Caco-2 (cell line): Measurements from ENCODE around the gene INSYN2B. TPM values are rescaled to one million over a fixed set of nuclear protein-coding genes. Genes with fewer than 3 reads are reported as not detected.

Experiments used
- BruUV-seq: library from RNA; stranded (reverse); fragments of 400-500 nt; replicated peaks from 2 replicates; lab custom pipeline; 2021; lab: Mats Ljungman, UMichigan
- CTCF ChIA-PET: fragments of 300-600 bp; sonication (Branson Sonifier 250); formaldehyde crosslinking; loops from one replicate; lab custom pipeline; 2022; ENCODE audit warnings: antibody characterized with exemption; lab: Charles Lee
- POLR2A ChIA-PET: fragments of 300-600 bp; sonication (Branson Sonifier 250); formaldehyde crosslinking; loops from one replicate; lab custom pipeline; 2022; ENCODE audit warnings: antibody characterized with exemption; lab: Charles Lee
- DNase-seq, 2 experiments: peaks; one replicate each; pipeline versions ENCODE4 v3.0.0 to v3.0.0-alpha.2; 2020 to 2022
- H3K27me3 ChIP-seq: replicated peaks from 2 replicates; pipeline ENCODE4 v1.6.0; 2011; ENCODE audit warnings: low read length; ENCODE audit not compliant: control insufficient read depth, insufficient read depth
- H3K36me3 ChIP-seq: 2 replicates; pipeline ENCODE4 v1.5.1; 2011; ENCODE audit warnings: low read length; ENCODE audit not compliant: control insufficient read depth, insufficient read depth
- H3K4me1 ChIP-seq: fragments of 250-450 bp; sonication (Bioruptor Pico); 2 replicates; pipeline ENCODE4 v1.5.1; 2020; ENCODE audit warnings: mild to moderate bottlenecking
- H3K4me3 ChIP-seq: 2 replicates; pipeline ENCODE4 v1.5.1; 2011; ENCODE audit warnings: low read depth, mild to moderate bottlenecking, control low read depth, low read length
- H3K9me3 ChIP-seq: fragments of 250-450 bp; sonication (Bioruptor Pico); 2 replicates; pipeline ENCODE4 v1.5.1; 2020; ENCODE audit warnings: mild to moderate bottlenecking, moderate library complexity
- H3K27ac Mint-ChIP-seq: one replicate; pipeline ENCODE4 v1.8.0; 2022; ENCODE audit warnings: mixed read lengths; ENCODE audit not compliant: unreplicated experiment
- H3K27me3 Mint-ChIP-seq: one replicate; pipeline ENCODE4 v1.8.0; 2022; ENCODE audit warnings: mixed read lengths; ENCODE audit not compliant: insufficient read depth, unreplicated experiment
- H3K36me3 Mint-ChIP-seq: one replicate; pipeline ENCODE4 v1.8.0; 2022; ENCODE audit warnings: mild to moderate bottlenecking, mixed read lengths; ENCODE audit not compliant: insufficient read depth, unreplicated experiment
- H3K4me1 Mint-ChIP-seq: one replicate; pipeline ENCODE4 v1.8.0; 2022; ENCODE audit warnings: low read depth, mixed read lengths; ENCODE audit not compliant: unreplicated experiment
- H3K4me3 Mint-ChIP-seq: one replicate; pipeline ENCODE4 v1.8.0; 2022; ENCODE audit warnings: mild to moderate bottlenecking, moderate library complexity, mixed read lengths; ENCODE audit not compliant: unreplicated experiment
- H3K9me3 Mint-ChIP-seq: one replicate; pipeline ENCODE4 v1.8.0; 2022; ENCODE audit warnings: mixed read lengths; ENCODE audit not compliant: unreplicated experiment
- intact Hi-C: fragments of 100-400 bp; cut with micrococcal nuclease; formaldehyde crosslinking; loops from one replicate; pipeline ENCODE4 v1.10.0; 2022; ENCODE audit not compliant: unreplicated experiment
- total RNA-seq: library from RNA; stranded (reverse); gene quantifications from 2 replicates; pipeline ENCODE4 v1.2.3, GENCODE V29; 2022
- TF ChIP-seq, protein P1 (sequence below), 2 experiments: fragments of 200-600 bp in 1 of 2; IDR thresholded peaks; 1 replicate in 1 of 2; 2 replicates in 1 of 2; pipeline versions ENCODE4 v1.5.1 to v1.8.0; 2011 to 2022; ENCODE audit warnings: antibody characterized with exemption in 1 of 2, control low read depth in 1 of 2, inconsistent platforms in 1 of 2, low read depth in 1 of 2, low read length in 1 of 2, mild to moderate bottlenecking in 1 of 2, moderate library complexity in 1 of 2; ENCODE audit not compliant: insufficient read depth in 1 of 2, severe bottlenecking in 1 of 2, unreplicated experiment in 1 of 2

INSYN2B gene
- total RNA-seq, 1 experiment from 2014 or later, result not detected

DNA sequence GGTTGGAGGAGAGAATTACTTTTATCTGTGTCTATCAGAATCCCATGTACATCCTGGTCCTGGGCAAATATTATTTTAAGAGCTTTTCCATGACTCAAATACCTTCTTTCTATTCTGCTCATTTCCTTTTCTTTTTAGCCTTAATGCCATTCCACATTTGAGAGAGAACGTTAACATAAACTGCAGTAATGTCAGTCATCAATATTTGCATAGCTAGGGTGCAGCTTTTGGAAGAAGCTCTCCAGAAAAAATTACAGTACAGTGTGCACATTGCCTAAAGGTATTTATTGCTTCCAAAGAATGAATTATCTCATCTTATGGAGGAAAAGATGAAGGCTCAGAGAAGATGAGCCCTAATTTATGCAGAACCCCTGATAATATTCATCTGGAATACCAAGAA, 58.3 kb downstream of the INSYN2B start:
- Histone ChIP-seq H3K27me3 (no peaks in the 10 kb centered on the region), H3K4me1 (peaks cover 12% of the 10 kb centered on the region; the same call in 1 of the 2 replicates), H3K36me3 (no peaks in the 10 kb centered on the region), H3K9me3 (no peaks in the 10 kb centered on the region), H3K4me3 (no peak overlapping the region)
- no peak for DNase-seq
- no peak overlapping the region for H3K4me3 Mint-ChIP-seq
- no peaks in the 10 kb centered on the region for H3K4me1 Mint-ChIP-seq
- CTCF ChIA-PET, result interaction anchor here (1.1 kb wide), 1 partner anchor 59 kb away, joined by 3 read pairs; no protein-coding TSS in a partner anchor
- peaks cover 4% of the 10 kb centered on the region for H3K27me3 Mint-ChIP-seq
- BruUV-seq, result no TSS peak
- POLR2A ChIA-PET, result no interaction called here
- intact Hi-C loops, result no loop called here
- TF ChIP-seq, protein P1, sequence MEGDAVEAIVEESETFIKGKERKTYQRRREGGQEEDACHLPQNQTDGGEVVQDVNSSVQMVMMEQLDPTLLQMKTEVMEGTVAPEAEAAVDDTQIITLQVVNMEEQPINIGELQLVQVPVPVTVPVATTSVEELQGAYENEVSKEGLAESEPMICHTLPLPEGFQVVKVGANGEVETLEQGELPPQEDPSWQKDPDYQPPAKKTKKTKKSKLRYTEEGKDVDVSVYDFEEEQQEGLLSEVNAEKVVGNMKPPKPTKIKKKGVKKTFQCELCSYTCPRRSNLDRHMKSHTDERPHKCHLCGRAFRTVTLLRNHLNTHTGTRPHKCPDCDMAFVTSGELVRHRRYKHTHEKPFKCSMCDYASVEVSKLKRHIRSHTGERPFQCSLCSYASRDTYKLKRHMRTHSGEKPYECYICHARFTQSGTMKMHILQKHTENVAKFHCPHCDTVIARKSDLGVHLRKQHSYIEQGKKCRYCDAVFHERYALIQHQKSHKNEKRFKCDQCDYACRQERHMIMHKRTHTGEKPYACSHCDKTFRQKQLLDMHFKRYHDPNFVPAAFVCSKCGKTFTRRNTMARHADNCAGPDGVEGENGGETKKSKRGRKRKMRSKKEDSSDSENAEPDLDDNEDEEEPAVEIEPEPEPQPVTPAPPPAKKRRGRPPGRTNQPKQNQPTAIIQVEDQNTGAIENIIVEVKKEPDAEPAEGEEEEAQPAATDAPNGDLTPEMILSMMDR (IDR thresholded peaks at IDR 0.05; ENCODE audit: insufficient read depth in 1 of 2, low read depth in 1 of 2, low read length in 1 of 2, severe bottlenecking in 1 of 2, unreplicated experiment in 1 of 2), result no peak
- H3K9me3 Mint-ChIP-seq, result no peaks in the 10 kb centered on the region
- no peak overlapping the region for H3K27ac Mint-ChIP-seq
- H3K36me3 Mint-ChIP-seq, result no peaks in the 10 kb centered on the region

GRCh38 chr5:169921384-169921783, 58.9 kb downstream of the INSYN2B start:
- CTCF ChIA-PET, result no interaction called here
- H3K27ac Mint-ChIP-seq, result no peak overlapping the region
- Histone ChIP-seq H3K4me3 (no peak overlapping the region), H3K36me3 (no peaks in the 10 kb centered on the region), H3K4me1 (peaks cover 12% of the 10 kb centered on the region; the same call in 1 of the 2 replicates), H3K9me3 (no peaks in the 10 kb centered on the region), H3K27me3 (no peaks in the 10 kb centered on the region)
- no peak for DNase-seq
- H3K36me3 Mint-ChIP-seq, result no peaks in the 10 kb centered on the region
- H3K4me3 Mint-ChIP-seq, result no peak overlapping the region
- no TSS peak for BruUV-seq
- no peaks in the 10 kb centered on the region for H3K27me3 Mint-ChIP-seq
- POLR2A ChIA-PET, result no interaction called here
- intact Hi-C loops, result no loop called here
- TF ChIP-seq, protein P1 (IDR thresholded peaks at IDR 0.05; ENCODE audit: insufficient read depth in 1 of 2, low read depth in 1 of 2, low read length in 1 of 2, severe bottlenecking in 1 of 2, unreplicated experiment in 1 of 2), result no peak
- no peaks in the 10 kb centered on the region for H3K4me1 Mint-ChIP-seq
- no peaks in the 10 kb centered on the region for H3K9me3 Mint-ChIP-seq

GRCh38 chr5:169920474-169920873, 59.8 kb downstream of the INSYN2B start:
- intact Hi-C loops, result no loop called here
- Mint-ChIP-seq H3K27me3 (peaks cover 5% of the 10 kb centered on the region), H3K4me1 (no peaks in the 10 kb centered on the region), H3K9me3 (no peaks in the 10 kb centered on the region), H3K27ac (no peak overlapping the region), H3K36me3 (no peaks in the 10 kb centered on the region), H3K4me3 (no peak overlapping the region)
- Histone ChIP-seq H3K4me1 (peaks cover 12% of the 10 kb centered on the region; the same call in 1 of the 2 replicates), H3K36me3 (no peaks in the 10 kb centered on the region), H3K9me3 (no peaks in the 10 kb centered on the region), H3K27me3 (no peaks in the 10 kb centered on the region), H3K4me3 (no peak overlapping the region)
- TF ChIP-seq, protein P1 (IDR thresholded peaks at IDR 0.05; ENCODE audit: insufficient read depth in 1 of 2, low read depth in 1 of 2, low read length in 1 of 2, severe bottlenecking in 1 of 2, unreplicated experiment in 1 of 2), result no peak
- no peak for DNase-seq
- ChIA-PET CTCF (interaction anchor here (0.7 kb wide), 1 partner anchor 32 kb away, joined by 3 read pairs; no protein-coding TSS in a partner anchor), POLR2A (no interaction called here)
- BruUV-seq, result no TSS peak
